ENCODE data around the gene TTC27. TPM values are rescaled to one million over a fixed set of nuclear protein-coding genes. Genes with fewer than 3 reads are reported as not detected.
"Not testable (repeated sequence)": the region's sequence is repeated elsewhere in the genome, so short reads cannot be mapped to it uniquely, and the experiment has no call there.

TTC27 gene
- total and polyA plus RNA-seq, 2 donors: 10.6 to 22.9 TPM

DNA sequence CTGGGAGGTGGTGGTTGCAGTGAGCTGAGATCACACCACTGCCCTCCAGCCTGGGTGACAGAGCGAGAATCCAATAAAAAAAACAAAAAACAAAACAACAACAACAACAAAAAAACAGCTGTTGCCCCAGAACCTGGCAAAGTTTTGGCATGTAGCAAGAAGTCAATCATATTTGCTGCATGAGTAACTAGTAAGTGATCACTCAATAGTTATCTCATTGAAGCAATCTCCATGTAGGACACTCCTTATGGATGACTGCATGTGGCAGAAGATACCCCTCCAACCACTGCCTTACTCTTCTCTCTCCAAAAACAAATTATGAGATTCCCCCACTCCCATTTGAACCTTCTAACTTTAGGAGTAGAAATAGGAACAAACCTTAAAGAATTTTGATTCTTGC is 113.7 kb downstream of the TTC27 start:
- H3K27ac ChIP-seq (ENCODE audit: low read depth): no peak overlapping the region
- no peak for DNase-seq (ENCODE audit: extremely low spot score)
- WGBS: 95% methylated on average over 1 of the region's 1 CpG
- H3K4me3 ChIP-seq (ENCODE audit: low read depth, low read length): no peak overlapping the region
- H3K36me3 ChIP-seq (ENCODE audit: insufficient read depth): peaks cover 2% of the 10 kb centered on the region
- no peaks in the 10 kb centered on the region for H3K4me1 ChIP-seq (ENCODE audit: insufficient read depth)

DNA sequence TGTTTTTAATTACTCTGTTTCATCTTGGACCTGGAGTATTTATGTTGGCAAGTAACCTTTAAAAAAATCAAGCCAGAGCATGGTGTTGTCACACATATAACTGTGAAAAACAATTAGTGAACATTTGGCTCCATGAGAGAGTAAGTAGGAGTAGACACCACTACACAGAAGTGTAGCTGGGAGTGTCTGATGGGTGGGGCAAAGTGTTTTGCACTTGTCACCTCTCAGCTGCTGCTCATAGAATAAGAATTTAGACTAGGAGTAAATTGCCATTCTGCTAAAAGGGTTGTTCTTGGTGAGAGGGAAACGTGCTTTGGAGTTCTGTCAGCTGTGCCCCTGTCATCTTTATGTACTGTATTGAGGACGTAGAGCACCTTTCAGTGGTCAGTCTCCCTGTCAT is 114.5 kb downstream of the TTC27 start:
- Histone ChIP-seq H3K36me3 (ENCODE audit: insufficient read depth) (peaks cover 2% of the 10 kb centered on the region), H3K4me3 (ENCODE audit: low read depth, low read length) (no peak overlapping the region), H3K27ac (ENCODE audit: low read depth) (no peak overlapping the region), H3K4me1 (ENCODE audit: insufficient read depth) (no peaks in the 10 kb centered on the region)
- DNase-seq (ENCODE audit: extremely low spot score): no peak
- WGBS: 88% methylated on average over 2 of the region's 2 CpGs

DNA sequence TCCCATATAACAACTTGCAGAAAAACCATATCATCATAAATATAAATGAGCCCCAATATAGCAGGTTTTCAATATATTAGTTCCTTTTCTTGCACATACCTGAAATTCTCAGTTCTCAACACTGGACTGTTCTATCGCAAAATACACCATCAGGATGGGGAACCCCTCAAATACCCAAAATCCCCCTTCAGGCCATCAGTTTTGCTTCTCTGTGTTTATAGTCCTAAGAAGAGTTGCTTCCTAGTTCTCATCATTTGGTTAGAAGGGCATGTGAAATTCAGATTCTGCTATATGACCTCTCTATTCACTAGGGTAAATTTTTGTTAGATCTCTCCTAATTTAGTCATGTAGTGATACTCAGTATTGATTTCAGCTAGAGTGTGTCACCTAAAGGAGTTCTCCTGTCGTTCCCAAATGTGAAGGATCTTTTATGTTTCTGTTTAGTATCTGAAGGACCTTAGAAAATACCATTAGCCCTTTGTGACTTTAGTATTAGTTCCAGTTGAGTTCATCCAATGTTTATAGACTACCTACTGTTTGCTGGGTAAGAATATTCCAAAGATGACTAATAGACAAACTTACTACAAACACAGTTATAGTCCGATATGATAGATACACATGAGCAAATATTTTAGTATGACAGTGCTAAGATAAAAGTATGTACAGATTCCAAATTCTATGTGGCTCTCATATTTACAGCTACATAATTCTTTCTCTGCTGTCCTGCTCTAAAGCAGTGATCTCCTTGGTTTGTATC is 115.8 kb downstream of the TTC27 start:
- Histone ChIP-seq H3K4me1 (ENCODE audit: insufficient read depth) (no peaks in the 10 kb centered on the region), H3K4me3 (ENCODE audit: low read depth, low read length) (no peak overlapping the region), H3K36me3 (ENCODE audit: insufficient read depth) (peaks cover 2% of the 10 kb centered on the region), H3K27ac (ENCODE audit: low read depth) (no peak overlapping the region)
- 89% methylated on average over 3 of the region's 3 CpGs for WGBS
- DNase-seq (ENCODE audit: extremely low spot score): no peak

DNA sequence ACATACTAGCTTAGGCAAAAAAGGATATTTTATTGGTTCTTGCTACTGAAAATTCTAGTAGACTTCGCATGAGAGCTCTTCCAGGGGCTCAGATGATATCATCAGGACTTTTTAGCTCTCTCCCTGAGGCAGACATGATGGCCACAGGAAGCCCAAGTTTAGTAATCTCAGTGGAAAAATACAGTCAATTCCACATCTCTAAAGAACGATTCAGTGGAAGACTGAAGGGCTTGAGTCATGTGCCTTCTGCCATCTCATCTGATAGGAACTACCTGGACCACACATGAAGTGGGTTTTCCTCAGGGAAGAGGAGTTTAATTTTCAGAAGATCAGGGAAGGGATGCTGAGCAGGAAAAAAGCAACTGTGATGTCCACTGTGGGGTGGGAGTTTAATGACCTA is 117.3 kb downstream of the TTC27 start:
- Histone ChIP-seq H3K4me3 (ENCODE audit: low read depth, low read length) (no peak overlapping the region), H3K36me3 (ENCODE audit: insufficient read depth) (peaks cover 2% of the 10 kb centered on the region), H3K27ac (ENCODE audit: low read depth) (no peak overlapping the region), H3K4me1 (ENCODE audit: insufficient read depth) (no peaks in the 10 kb centered on the region)
- WGBS: 80% methylated on average over 2 of the region's 2 CpGs
- DNase-seq (ENCODE audit: extremely low spot score): no peak

DNA sequence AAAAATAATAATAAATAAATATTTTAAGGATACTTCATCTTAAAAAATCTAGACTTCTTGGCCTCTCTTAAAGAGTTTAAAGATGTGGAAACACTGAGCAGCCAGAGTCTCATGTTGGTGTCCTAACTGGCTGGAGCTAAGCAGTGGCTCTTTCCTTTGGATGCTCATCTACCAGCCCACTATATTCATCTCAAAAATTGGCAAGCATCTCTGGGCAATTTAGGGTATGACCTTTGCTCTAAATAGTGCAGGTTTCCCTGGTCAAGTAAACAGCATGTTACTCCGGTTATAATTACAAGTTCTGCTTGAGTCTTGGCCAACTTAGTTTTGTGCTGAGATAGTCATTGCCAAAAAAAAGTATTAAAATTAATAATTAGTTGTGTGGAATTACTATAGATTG is 117.8 kb downstream of the TTC27 start:
- Histone ChIP-seq H3K4me3 (ENCODE audit: low read depth, low read length) (no peak overlapping the region), H3K27ac (ENCODE audit: low read depth) (no peak overlapping the region), H3K36me3 (ENCODE audit: insufficient read depth) (peaks cover 2% of the 10 kb centered on the region), H3K4me1 (ENCODE audit: insufficient read depth) (no peaks in the 10 kb centered on the region)
- no peak for DNase-seq (ENCODE audit: extremely low spot score)
- WGBS: 83% methylated on average over 1 of the region's 1 CpG

DNA sequence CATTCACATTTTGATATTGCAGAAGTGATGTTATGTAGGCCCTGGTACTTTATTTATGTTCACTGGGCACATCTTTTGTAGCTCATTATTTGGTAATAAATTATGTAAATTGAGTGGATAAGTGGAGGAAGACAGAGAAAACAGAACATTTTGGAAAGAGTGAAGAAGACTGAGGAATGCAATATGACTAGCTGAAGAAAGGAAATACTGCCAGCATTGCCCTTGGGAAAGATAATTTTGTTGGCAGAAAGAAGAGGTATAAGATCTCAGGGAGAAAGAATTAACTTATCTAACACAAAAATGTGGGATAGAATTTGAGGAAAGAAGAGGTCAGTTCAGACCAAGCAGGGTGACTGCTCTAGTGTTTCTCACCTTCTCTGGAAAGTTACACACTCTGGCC is 118.8 kb downstream of the TTC27 start:
- Histone ChIP-seq H3K4me3 (ENCODE audit: low read depth, low read length) (no peak overlapping the region), H3K36me3 (ENCODE audit: insufficient read depth) (no peaks in the 10 kb centered on the region), H3K27ac (ENCODE audit: low read depth) (no peak overlapping the region), H3K4me1 (ENCODE audit: insufficient read depth) (no peaks in the 10 kb centered on the region)
- no peak for DNase-seq (ENCODE audit: extremely low spot score)

- 91% methylated on average over 1 of the region's 1 CpG for WGBS
- H3K4me1 ChIP-seq (ENCODE audit: insufficient read depth): no peaks in the 10 kb centered on the region
- H3K27ac ChIP-seq (ENCODE audit: low read depth): no peak overlapping the region
Measured at GRCh38 chr2:32748158-32748557, 120.3 kb downstream of the TTC27 start.

GRCh38 chr2:32750880-32751279 is 123.0 kb downstream of the TTC27 start:
- no peak overlapping the region for H3K27ac ChIP-seq (ENCODE audit: low read depth)
- H3K4me3 ChIP-seq (ENCODE audit: low read depth, low read length): no peak overlapping the region
- H3K36me3 ChIP-seq (ENCODE audit: insufficient read depth): no peaks in the 10 kb centered on the region
- DNase-seq (ENCODE audit: extremely low spot score): no peak
- H3K4me1 ChIP-seq (ENCODE audit: insufficient read depth): no peaks in the 10 kb centered on the region

More at GRCh38 chr2:32748158-32748557, 120.3 kb downstream of the TTC27 start:
- Histone ChIP-seq H3K36me3 (ENCODE audit: insufficient read depth) (no peaks in the 10 kb centered on the region), H3K4me3 (ENCODE audit: low read depth, low read length) (no peak overlapping the region)
- DNase-seq (ENCODE audit: extremely low spot score): no peak

- DNase-seq (ENCODE audit: extremely low spot score): no peak
- Histone ChIP-seq H3K36me3 (ENCODE audit: insufficient read depth) (no peaks in the 10 kb centered on the region), H3K4me3 (ENCODE audit: low read depth, low read length) (no peak overlapping the region), H3K27ac (ENCODE audit: low read depth) (no peak overlapping the region), H3K4me1 (ENCODE audit: insufficient read depth) (no peaks in the 10 kb centered on the region)
- WGBS: 67% methylated on average over 2 of the region's 2 CpGs
Measured at GRCh38 chr2:32752205-32752604, 124.4 kb downstream of the TTC27 start.

DNA sequence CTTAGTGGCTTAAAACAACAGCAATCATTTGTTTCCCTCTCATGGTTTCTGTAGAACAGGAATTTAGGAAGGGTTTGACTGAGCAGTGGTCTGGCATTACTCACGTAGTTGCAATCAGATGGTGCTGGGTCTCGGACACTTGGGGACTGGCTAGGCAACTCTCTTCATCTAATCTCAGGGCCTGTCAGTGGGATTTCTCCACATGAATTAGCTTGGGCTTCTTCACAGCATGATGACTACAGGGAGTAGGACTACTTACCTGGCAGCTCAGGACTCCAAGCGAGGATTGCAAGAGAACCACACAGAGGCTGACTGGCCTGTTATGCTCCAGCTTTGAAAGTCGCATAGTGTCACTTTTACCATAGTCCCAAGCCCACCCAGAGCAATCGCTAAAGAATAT is 125.1 kb downstream of the TTC27 start:
- WGBS: 98% methylated on average over 5 of the region's 5 CpGs
- Histone ChIP-seq H3K27ac (ENCODE audit: low read depth) (no peak overlapping the region), H3K4me3 (ENCODE audit: low read depth, low read length) (no peak overlapping the region), H3K36me3 (ENCODE audit: insufficient read depth) (no peaks in the 10 kb centered on the region), H3K4me1 (ENCODE audit: insufficient read depth) (no peaks in the 10 kb centered on the region)
- no peak for DNase-seq (ENCODE audit: extremely low spot score)

- H3K36me3 ChIP-seq (ENCODE audit: insufficient read depth); H3K27ac ChIP-seq (ENCODE audit: low read depth); H3K4me1 ChIP-seq (ENCODE audit: insufficient read depth); DNase-seq (ENCODE audit: extremely low spot score); H3K4me3 ChIP-seq (ENCODE audit: low read depth, low read length): not testable (repeated sequence)
- WGBS: 88% methylated on average over 29 of the region's 31 CpGs
Measured at GRCh38 chr2:32754676-32755075, 126.8 kb downstream of the TTC27 start.

DNA sequence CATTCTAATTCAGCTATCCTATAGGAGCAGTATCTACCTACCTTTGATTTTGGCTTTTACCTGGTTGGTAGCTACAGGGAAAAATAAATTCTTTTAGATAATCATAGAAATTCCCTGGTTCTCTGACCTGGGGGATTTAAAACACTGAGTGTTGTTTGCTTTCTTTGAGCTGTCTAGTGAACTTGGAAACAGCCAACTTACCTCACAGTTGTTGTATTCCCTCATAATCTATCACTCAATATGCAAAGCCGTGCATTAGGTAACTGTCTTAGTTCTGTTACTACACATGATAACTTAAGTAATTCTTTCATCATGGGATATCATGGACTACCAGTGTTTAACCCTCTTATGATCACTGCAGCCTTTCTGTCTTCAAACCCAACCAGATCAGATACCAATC is 127.8 kb downstream of the TTC27 start:
- H3K4me1 ChIP-seq (ENCODE audit: insufficient read depth): no peaks in the 10 kb centered on the region
- H3K27ac ChIP-seq (ENCODE audit: low read depth): no peak overlapping the region
- no peak for DNase-seq (ENCODE audit: extremely low spot score)
- 99% methylated on average over 1 of the region's 1 CpG for WGBS
- no peak overlapping the region for H3K4me3 ChIP-seq (ENCODE audit: low read depth, low read length)
- H3K36me3 ChIP-seq (ENCODE audit: insufficient read depth): no peaks in the 10 kb centered on the region

- no peak for DNase-seq (ENCODE audit: extremely low spot score)
- H3K4me3 ChIP-seq (ENCODE audit: low read depth, low read length): no peak overlapping the region
- H3K4me1 ChIP-seq (ENCODE audit: insufficient read depth): no peaks in the 10 kb centered on the region
- H3K27ac ChIP-seq (ENCODE audit: low read depth): no peak overlapping the region
- H3K36me3 ChIP-seq (ENCODE audit: insufficient read depth): no peaks in the 10 kb centered on the region
- WGBS: 93% methylated on average over 7 of the region's 7 CpGs
Measured at GRCh38 chr2:32756074-32756727, 128.4 kb downstream of the TTC27 start.

DNA sequence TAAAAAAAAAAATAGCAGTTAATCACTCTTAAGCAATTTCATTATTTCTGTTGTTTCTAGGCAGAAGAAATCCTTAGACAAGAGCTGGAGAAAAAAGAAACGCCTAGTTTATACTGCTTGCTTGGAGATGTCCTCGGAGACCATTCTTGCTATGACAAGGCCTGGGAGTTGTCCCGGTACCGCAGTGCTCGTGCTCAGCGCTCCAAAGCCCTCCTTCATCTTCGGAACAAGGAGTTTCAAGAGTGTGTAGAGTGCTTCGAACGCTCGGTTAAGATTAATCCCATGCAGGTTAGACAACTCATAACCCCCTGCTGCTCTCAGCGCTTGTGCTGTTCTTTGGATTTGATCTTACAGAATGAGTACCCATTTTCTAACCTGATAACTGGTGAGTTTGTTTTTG is 130.4 kb downstream of the TTC27 start:
- Histone ChIP-seq H3K27ac (ENCODE audit: low read depth) (no peak overlapping the region), H3K4me3 (ENCODE audit: low read depth, low read length) (no peak overlapping the region), H3K4me1 (ENCODE audit: insufficient read depth) (no peaks in the 10 kb centered on the region), H3K36me3 (ENCODE audit: insufficient read depth) (no peaks in the 10 kb centered on the region)
- 89% methylated on average over 11 of the region's 11 CpGs for WGBS
- DNase-seq (ENCODE audit: extremely low spot score): no peak
